Medulla oblongata (tissue), 1 donor: Measurements from ENCODE around the gene TNFRSF8.
"Not testable (repeated sequence)": the region's sequence is repeated elsewhere in the genome, so short reads cannot be mapped to it uniquely, and the experiment has no call there.

Experiments
- DNase-seq: peaks from one replicate; pipeline ENCODE4 v3.0.0-alpha.2; 2015; ENCODE audit errors: extremely low spot score

The TNFRSF8 gene

GRCh38 chr1:12063141-12064072 lies at the start of gene TNFRSF8:
TNFRSF8 (plus strand) TSS chr1:12063303; CDS start chr1:12063599, 296 bp downstream.
- DNase-seq = no peak

GRCh38 chr1:12014141-12014991 lies 48.7 kb upstream of the TNFRSF8 start:
- no peak for DNase-seq

GRCh38 chr1:12015001-12015491 lies 48.1 kb upstream of the TNFRSF8 start:
- no peak for DNase-seq

DNA sequence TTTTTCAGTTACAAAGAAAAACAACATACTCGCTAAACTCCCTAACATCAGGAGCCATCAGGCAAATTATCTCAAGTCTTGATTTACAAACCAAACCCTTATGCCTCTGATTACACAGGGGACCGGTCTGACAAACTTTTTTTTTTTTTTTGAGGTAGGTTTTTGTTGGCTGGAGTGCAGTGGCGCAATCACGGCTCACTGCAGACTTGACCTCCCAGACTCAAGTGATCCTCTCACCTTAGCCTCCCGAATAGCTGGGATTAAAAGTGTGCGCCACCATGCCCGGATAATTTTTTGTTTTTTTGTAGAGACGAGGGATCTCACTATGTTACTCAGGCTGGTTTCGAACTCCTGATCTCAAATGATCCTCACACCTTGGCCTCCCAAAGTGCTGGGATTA lies 47.6 kb upstream of the TNFRSF8 start:
- no peak for DNase-seq

GRCh38 chr1:12016182-12016581 lies 46.9 kb upstream of the TNFRSF8 start:
- DNase-seq = no peak

- DNase-seq = peak; percentile 14
Measured at GRCh38 chr1:12019858-12020509, 43.1 kb upstream of the TNFRSF8 start.

DNA sequence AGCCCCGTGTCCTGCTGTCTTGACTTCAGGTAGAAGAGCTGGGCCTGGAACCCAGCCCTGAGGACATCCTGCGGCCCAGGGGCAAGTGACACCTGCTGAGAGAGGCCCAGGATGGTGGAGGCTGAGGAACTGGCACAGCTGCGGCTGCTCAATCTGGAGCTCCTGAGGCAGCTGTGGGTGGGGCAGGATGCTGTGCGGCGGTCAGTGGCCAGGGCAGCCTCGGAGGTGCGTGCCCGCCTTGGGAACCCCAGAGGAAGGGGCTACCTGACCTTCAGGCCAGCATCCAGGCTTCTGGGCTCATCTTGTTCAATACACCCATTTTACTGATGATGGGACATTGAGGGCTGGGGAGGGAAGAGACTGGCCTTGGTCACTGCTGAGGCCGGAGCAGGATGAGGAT lies 41.5 kb upstream of the TNFRSF8 start:
- no peak for DNase-seq

GRCh38 chr1:12022036-12022435 lies 41.1 kb upstream of the TNFRSF8 start:
- no peak for DNase-seq

GRCh38 chr1:12026586-12026985 lies 36.5 kb upstream of the TNFRSF8 start:
- no peak for DNase-seq

GRCh38 chr1:12028248-12028647 lies 34.9 kb upstream of the TNFRSF8 start:
- DNase-seq = no peak

DNA sequence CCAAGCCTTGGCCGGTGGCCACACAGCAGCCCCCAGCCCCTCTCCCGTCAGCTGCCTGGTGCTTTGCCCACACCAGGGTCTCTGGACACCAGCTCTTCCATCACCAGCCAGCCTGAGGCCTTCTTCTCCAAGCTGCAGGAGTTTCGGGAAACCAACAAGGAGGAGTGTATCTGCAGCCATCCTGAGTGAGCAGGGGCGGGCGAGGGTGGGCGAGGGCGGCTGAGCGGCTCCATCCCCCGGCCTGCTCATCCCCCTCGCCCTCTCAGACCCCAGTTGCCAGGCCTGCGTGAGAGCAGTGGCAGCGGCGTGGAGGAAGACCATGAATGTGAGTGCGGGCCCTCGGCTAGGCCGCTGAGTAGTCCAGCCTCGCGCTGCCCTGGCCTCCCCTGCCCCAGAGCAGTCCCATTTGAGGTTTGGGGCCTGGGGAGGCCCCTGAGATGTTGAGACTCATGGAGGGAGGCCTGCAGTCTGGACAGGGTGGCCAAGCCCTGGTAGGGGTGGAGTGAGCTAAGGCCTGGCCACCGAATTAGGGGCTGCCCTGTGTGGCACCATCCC lies 34.1 kb upstream of the TNFRSF8 start:
- no peak for DNase-seq

DNA sequence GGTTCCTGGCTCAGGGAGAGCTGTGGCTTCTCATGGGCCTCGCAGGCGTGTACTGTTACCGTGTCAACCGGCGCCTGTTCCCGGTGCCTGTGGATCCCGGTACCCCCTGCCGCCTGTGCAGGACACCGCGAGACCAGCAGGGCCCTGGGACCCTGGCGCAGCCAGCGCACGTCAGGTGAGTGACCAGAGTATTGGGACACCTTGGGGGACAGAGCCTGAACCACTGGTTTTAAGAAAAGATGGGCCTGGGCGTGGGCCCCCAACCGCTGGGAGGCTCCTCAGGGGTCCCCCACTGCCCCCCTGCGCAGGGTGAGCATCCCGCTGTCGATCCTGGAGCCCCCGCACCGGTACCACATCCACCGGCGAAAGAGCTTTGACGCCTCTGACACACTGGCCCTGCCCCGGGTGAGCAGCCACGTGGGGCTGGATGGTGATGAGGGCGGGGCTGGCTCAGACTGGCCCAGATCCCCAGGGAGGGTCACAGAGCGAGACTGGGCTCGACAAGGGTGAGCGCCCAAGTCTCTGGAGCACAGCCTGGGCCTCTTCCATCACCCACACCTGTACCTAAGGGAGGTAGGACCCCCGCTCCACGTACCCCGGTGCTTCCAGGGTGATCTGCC lies 33.3 kb upstream of the TNFRSF8 start:
- no peak for DNase-seq

DNA sequence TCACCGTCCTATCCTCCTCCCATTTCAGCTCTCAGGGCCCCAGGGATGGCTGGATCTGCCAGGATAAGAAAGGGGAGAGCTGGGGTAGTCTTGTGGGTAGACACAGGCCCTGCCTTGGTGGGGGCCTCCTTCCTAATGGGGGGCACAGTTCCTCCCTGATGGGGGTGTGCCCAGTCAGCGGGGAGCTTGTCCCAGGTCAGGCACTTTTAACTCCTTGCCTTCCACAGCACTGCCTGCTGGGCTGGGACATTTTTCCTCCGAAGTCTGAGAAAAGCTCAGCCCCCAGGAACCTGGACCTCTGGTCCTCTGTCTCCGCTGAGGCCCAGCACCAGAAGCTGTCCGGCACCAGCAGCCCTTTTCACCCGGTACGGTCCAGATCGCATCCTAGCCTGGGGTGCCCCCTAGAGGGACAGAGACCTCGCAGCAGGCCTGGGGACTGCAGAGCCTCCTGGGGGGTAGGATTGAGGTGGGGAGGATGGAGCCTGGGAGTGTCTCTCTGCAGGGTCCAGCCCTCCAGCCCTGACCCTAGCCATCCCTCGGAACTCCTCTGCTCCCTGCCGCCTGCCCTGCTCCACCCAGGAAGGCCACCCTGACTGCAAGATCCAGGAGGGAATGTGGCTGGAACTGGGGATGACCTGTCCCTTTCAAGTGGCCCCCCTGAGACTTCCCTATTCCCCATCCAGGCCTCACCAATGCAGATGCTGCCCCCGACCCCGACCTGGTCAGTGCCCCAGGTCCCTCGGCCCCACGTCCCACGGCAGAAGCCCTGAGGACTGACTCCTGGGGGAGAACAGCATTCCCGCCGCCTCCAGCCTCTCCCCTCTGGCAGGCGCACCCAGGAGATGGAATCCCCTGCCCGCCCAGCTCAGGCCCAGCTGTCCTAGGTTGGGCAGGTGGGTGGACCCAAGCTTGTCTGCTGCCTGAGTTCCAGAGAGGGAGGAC lies 31.8 kb upstream of the TNFRSF8 start:
- DNase-seq = peak; percentile 39

- no peak for DNase-seq
Measured at GRCh38 chr1:12032161-12032621, 30.9 kb upstream of the TNFRSF8 start.

- not testable (repeated sequence) for DNase-seq
Measured at GRCh38 chr1:12033441-12033840, 29.7 kb upstream of the TNFRSF8 start.

DNA sequence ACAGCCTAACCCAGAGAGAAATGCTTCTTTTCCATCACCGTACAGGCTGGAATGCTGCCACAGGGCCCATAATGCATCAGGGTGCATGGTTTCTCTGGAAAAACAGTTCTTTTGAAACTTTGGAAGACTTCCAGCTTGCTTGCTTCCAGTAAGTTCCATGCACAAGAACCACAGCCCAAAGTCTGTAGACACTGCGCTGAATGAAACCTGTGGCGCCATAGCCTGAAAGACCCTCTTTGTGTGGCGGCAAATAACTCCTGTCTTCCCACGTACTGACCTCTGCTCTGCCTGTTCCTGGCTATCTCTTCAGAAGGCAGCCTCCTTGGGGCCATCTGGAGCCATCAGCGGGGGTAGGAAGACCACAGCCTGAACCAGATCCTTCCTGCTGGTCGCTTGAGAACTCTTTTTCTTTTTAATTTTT lies 28.7 kb upstream of the TNFRSF8 start:
- DNase-seq = peak; percentile 30

- DNase-seq = no peak
Measured at GRCh38 chr1:12035312-12035711, 27.8 kb upstream of the TNFRSF8 start.

- DNase-seq = no peak
Measured at GRCh38 chr1:12037486-12038355, 25.4 kb upstream of the TNFRSF8 start.
